Heart left ventricle (tissue), 16 donors: Measurements from ENCODE around the gene SERPINB8. TPM values are rescaled to one million over a fixed set of nuclear protein-coding genes. Genes with fewer than 3 reads are reported as not detected.
"Not testable (repeated sequence)": the region's sequence is repeated elsewhere in the genome, so short reads cannot be mapped to it uniquely, and the experiment has no call there.

Source experiments
- ATAC-seq, 4 donors: fragments of 200-7000 bp; cut with Tn5 transposase; one replicate each; pipeline ENCODE4 v1.9.1; 2020 to 2022; ENCODE audit warnings: moderate library complexity in 4 of 4, mild to moderate bottlenecking in 3 of 4, moderate number of reproducible peaks in 1 of 4
- DNase-seq, 5 donors: peaks; one replicate each; pipeline ENCODE4 v3.0.0-alpha.2; 2020
- H3K27ac ChIP-seq, 12 donors: fragments of 200-600 bp; sonication (generic) in 4 of 12; one replicate each; pipeline versions ENCODE4 v1.5.0 to v1.8.0; 2016 to 2022; ENCODE audit warnings: mild to moderate bottlenecking in 2 of 12
- H3K27me3 ChIP-seq, 9 donors: fragments of 200-600 bp; sonication (generic) in 2 of 9; one replicate each; pipeline versions ENCODE4 v1.5.1 to v1.8.0; 2016 to 2022; ENCODE audit warnings: mild to moderate bottlenecking in 3 of 9
- H3K36me3 ChIP-seq, 9 donors: fragments of 200-600 bp; sonication (generic) in 2 of 9; one replicate each; pipeline versions ENCODE4 v1.5.0 to v1.8.0; 2018 to 2022; ENCODE audit warnings: mild to moderate bottlenecking in 2 of 9
- H3K4me1 ChIP-seq, 12 donors: fragments of 200-600 bp; sonication (generic) in 4 of 12; one replicate each; pipeline versions ENCODE4 v1.5.0 to v1.8.0; 2016 to 2022; ENCODE audit warnings: mild to moderate bottlenecking in 3 of 12
- H3K4me3 ChIP-seq, 12 donors: fragments of 200-600 bp; sonication (generic) in 4 of 12; one replicate each; pipeline versions ENCODE4 v1.5.0 to v1.8.0; 2017 to 2022; ENCODE audit warnings: mild to moderate bottlenecking in 9 of 12, moderate library complexity in 4 of 12
- H3K9me3 ChIP-seq, 12 donors: fragments of 200-600 bp; sonication (generic) in 4 of 12; one replicate each; pipeline versions ENCODE4 v1.5.0 to v1.8.0; 2016 to 2022; ENCODE audit warnings: mild to moderate bottlenecking in 1 of 12
- CTCF ChIP-seq, 12 donors: fragments of 200-600 bp; sonication (generic) in 4 of 12; IDR thresholded peaks; one replicate each; pipeline versions ENCODE4 v1.5.0 to v1.8.0; 2018 to 2022; ENCODE audit warnings: antibody characterized with exemption in 12 of 12, mild to moderate bottlenecking in 5 of 12
- POLR2A ChIP-seq, 2 donors: fragments of 450-650 bp; IDR thresholded peaks; one replicate each; pipeline ENCODE4 v1.6.1; 2017; ENCODE audit warnings: antibody characterized with exemption in 2 of 2, mild to moderate bottlenecking in 2 of 2, moderate library complexity in 2 of 2
- WGBS, 4 donors: extraction: QIAGEN DNeasy Blood & Tissue Kit in 2 of 4; methylation state at CpG; one replicate each; pipeline versions ENCODE4 v1.1.5 to v1.1.7; 2013 to 2018; 5-methylcytosine and 5-hydroxymethylcytosine counted together
- intact Hi-C, 10 donors: fragments of 100-400 bp; cut with DNase I; formaldehyde crosslinking; loops; one replicate each; pipeline versions ENCODE4 v1.11.1 to v1.14.2; 2022
- polyA plus RNA-seq, 2 donors: library from polyadenylated mRNA; stranded (reverse); fragments of 200-250 nt; gene quantifications; one replicate each; pipeline ENCODE4 v1.2.3, GENCODE V29; 2013
- total RNA-seq, 9 donors: library from RNA; depleted of rRNA in 2 of 9; stranded (reverse); fragments of >200 nt in 2 of 9; fragmentation: NEBNext Ultra II Directional in 3 of 9; extraction: Animal tissue kit (Norgen Biotek cat#: 25700) in 3 of 9; gene quantifications; one replicate each; pipeline versions ENCODE4 v1.1.0 to v1.2.4, GENCODE V29; 2016 to 2023
- donor health status: ischemic (EF 13 %, LVEDD 7.1; RV severe dilation, severe dysfunction).
- donor health status: healthy with polysubstance abuse.
- donor health status: DM: no; HTN: yes; CAD: no.
- donor health status: DM: no; HTN: no; CAD: no.
- donor health status: ischemic (EF 25% LVEDD 6.9; RV normal size, moderate dysfunction).
- donor health status: ischemic (EF 25% LVEDD 5.7; RV mildly dilated, moderate dysfunction).
- donor health status: healthy.
- donor health status: DM: yes; HTN: yes; CAD: no.
- donor health status: ischemic (EF 35%, LVEDD 5.7; RV mildly dilated, moderate dysfunction).
- donor health status: nonischemic (EF 11% LVEDD 7.7; RV severe dilation, severe dysfunction).
- donor health status: DM: yes; HTN: yes; CAD: no.
- donor health status: PGD.
- donor health status: ischemic (EF 29% LVEDD 5.4; RV normal size, mild dysfunction).
- donor health status: nonischemic (EF 23%, LVEDD 6.1; RV moderate dilation, normal function).

Gene SERPINB8
- total and polyA plus RNA-seq, 11 donors: 0.72 to 12.6 (median 3.5) TPM

- no peak overlapping the region for H3K4me3 ChIP-seq
- TF ChIP-seq CTCF (IDR thresholded peaks at IDR 0.05) (no peak), POLR2A (IDR thresholded peaks at IDR 0.05) (no peak)
- peaks cover 0 to 17% (median 0%) of the 10 kb centered on the region in 9 donors for H3K27me3 ChIP-seq
- intact Hi-C loops: no loop called here
- H3K36me3 ChIP-seq: no peaks in the 10 kb centered on the region
- WGBS, 4 donors: 68 to 81% (median 75%) methylated on average over 8 of the region's 8 CpGs
- ATAC-seq: no peak
- no peak for DNase-seq
- H3K4me1 ChIP-seq: no peaks in the 10 kb centered on the region
- no peaks in the 10 kb centered on the region for H3K9me3 ChIP-seq
- H3K27ac ChIP-seq: no peak overlapping the region
Observed at GRCh38 chr18:63928331-63928730, 41.5 kb upstream of the SERPINB8 start.

- DNase-seq, ATAC-seq, H3K4me1 ChIP-seq, H3K27ac ChIP-seq, H3K4me3 ChIP-seq, H3K36me3 ChIP-seq, intact Hi-C loops, H3K9me3 ChIP-seq: not testable (repeated sequence)
- peaks cover 0 to 17% (median 0%) of the 10 kb centered on the region in 9 donors for H3K27me3 ChIP-seq
Observed at GRCh38 chr18:63929369-63929768, 40.5 kb upstream of the SERPINB8 start.

GRCh38 chr18:63930773-63931354 lies 39.0 kb upstream of the SERPINB8 start:
- 81 to 87% (median 85%) methylated on average over 3 of the region's 3 CpGs for WGBS, 4 donors
- no peak for ATAC-seq
- intact Hi-C loops: loop anchor here in 3 of 10 donors (10.0 kb wide), 1 partner anchor 106 kb away; no protein-coding TSS in a partner anchor

GRCh38 chr18:63936156-63936931 lies 33.5 kb upstream of the SERPINB8 start:
- H3K4me1 ChIP-seq: peaks cover 0 to 13% (median 3%) of the 10 kb centered on the region in 12 donors
- H3K4me3 ChIP-seq: peak overlapping the region in 11 of 12 donors; percentile 27 to 66 (median 52)
- ATAC-seq: peak; percentile 93 to 99 (median 99)
- H3K36me3 ChIP-seq: no peaks in the 10 kb centered on the region
- peak; percentile 76 to 94 (median 85) for DNase-seq
- H3K27ac ChIP-seq: no peak overlapping the region
- TF ChIP-seq CTCF (IDR thresholded peaks at IDR 0.05) (peak; percentile 50 to 77 (median 62)), POLR2A (IDR thresholded peaks at IDR 0.05) (no peak)
- peaks cover 0 to 51% (median 9%) of the 10 kb centered on the region in 9 donors for H3K27me3 ChIP-seq
- H3K9me3 ChIP-seq: no peaks in the 10 kb centered on the region
- 2 to 3% (median 2%) methylated on average over 35 to 54 of the region's 54 CpGs for WGBS, 4 donors
- intact Hi-C loops: loop anchor here (1.0 to 10.0 kb wide), 6 partner anchors 112 to 419 kb away; no protein-coding TSS in a partner anchor

More at GRCh38 chr18:63930773-63931354, 39.0 kb upstream of the SERPINB8 start:
- peaks cover 0 to 14% (median 0%) of the 10 kb centered on the region in 9 donors for H3K27me3 ChIP-seq
- H3K36me3 ChIP-seq: no peaks in the 10 kb centered on the region
- no peak for DNase-seq
- H3K4me1 ChIP-seq: peaks cover 0 to 2% (median 0%) of the 10 kb centered on the region in 12 donors
- no peak overlapping the region for H3K4me3 ChIP-seq
- no peaks in the 10 kb centered on the region for H3K9me3 ChIP-seq
- TF ChIP-seq CTCF (IDR thresholded peaks at IDR 0.05) (no peak), POLR2A (IDR thresholded peaks at IDR 0.05) (no peak)
- H3K27ac ChIP-seq: no peak overlapping the region
